Muscle layer of duodenum (tissue), 2 donors: ENCODE results near the gene MTUS2.
"Not testable (repeated sequence)": the region's sequence is repeated elsewhere in the genome, so short reads cannot be mapped to it uniquely, and the experiment has no call there.

Source experiments
- H3K27ac ChIP-seq: one replicate; pipeline ENCODE4 v1.7.0; 2013; ENCODE audit warnings: mild to moderate bottlenecking, low read length
- H3K27me3 ChIP-seq: one replicate; pipeline ENCODE4 v1.7.0; 2013; ENCODE audit warnings: low read depth, mild to moderate bottlenecking, control low read depth, low read length
- H3K36me3 ChIP-seq, 2 donors: one replicate each; pipeline ENCODE4 v1.7.0; 2013; ENCODE audit warnings: low read length in 2 of 2, control low read depth in 1 of 2, mild to moderate bottlenecking in 1 of 2; ENCODE audit not compliant: insufficient read depth in 2 of 2, control insufficient read depth in 1 of 2
- H3K4me1 ChIP-seq, 2 donors: one replicate each; pipeline ENCODE4 v1.7.0; 2013; ENCODE audit warnings: low read length in 2 of 2, mild to moderate bottlenecking in 2 of 2, control low read depth in 1 of 2, moderate library complexity in 1 of 2; ENCODE audit not compliant: insufficient read depth in 2 of 2, control insufficient read depth in 1 of 2
- H3K4me3 ChIP-seq, 2 donors: one replicate each; pipeline ENCODE4 v1.7.0; 2013; ENCODE audit warnings: low read length in 2 of 2, low read depth in 1 of 2, mild to moderate bottlenecking in 1 of 2
- H3K9me3 ChIP-seq, 2 donors: one replicate each; pipeline ENCODE4 v1.7.0; 2013; ENCODE audit warnings: low read length in 2 of 2, control low read depth in 1 of 2, mild to moderate bottlenecking in 1 of 2; ENCODE audit not compliant: control insufficient read depth in 1 of 2
- donor health status: healthy.

Gene MTUS2

GRCh38 chr13:29336356-29336755, 516.2 kb downstream of the MTUS2 start:
- H3K27me3 ChIP-seq = no peaks in the 10 kb centered on the region
- H3K4me1 ChIP-seq = no peaks in the 10 kb centered on the region
- no peaks in the 10 kb centered on the region for H3K36me3 ChIP-seq
- H3K27ac ChIP-seq = no peak overlapping the region
- no peaks in the 10 kb centered on the region for H3K9me3 ChIP-seq
- H3K4me3 ChIP-seq = no peak overlapping the region

- H3K9me3 ChIP-seq = peaks cover 0 to 2% of the 10 kb centered on the region in 2 donors
Measured at GRCh38 chr13:29339386-29340272, 519.5 kb downstream of the MTUS2 start.

GRCh38 chr13:29345860-29346582, 525.9 kb downstream of the MTUS2 start:
- H3K27me3 ChIP-seq, H3K4me1 ChIP-seq, H3K36me3 ChIP-seq, H3K4me3 ChIP-seq, H3K9me3 ChIP-seq, H3K27ac ChIP-seq: not testable (repeated sequence)

More at GRCh38 chr13:29339386-29340272, 519.5 kb downstream of the MTUS2 start:
- no peaks in the 10 kb centered on the region for H3K4me1 ChIP-seq
- H3K36me3 ChIP-seq = no peaks in the 10 kb centered on the region
- no peak overlapping the region for H3K4me3 ChIP-seq
- no peaks in the 10 kb centered on the region for H3K27me3 ChIP-seq
- no peak overlapping the region for H3K27ac ChIP-seq

- Histone ChIP-seq H3K36me3 (no peaks in the 10 kb centered on the region), H3K27me3 (no peaks in the 10 kb centered on the region), H3K9me3 (no peaks in the 10 kb centered on the region), H3K27ac (no peak overlapping the region), H3K4me1 (no peaks in the 10 kb centered on the region), H3K4me3 (no peak overlapping the region)
Measured at GRCh38 chr13:29355029-29355428, 534.9 kb downstream of the MTUS2 start.

GRCh38 chr13:29359181-29359580, 539.0 kb downstream of the MTUS2 start:
- H3K27me3 ChIP-seq = no peaks in the 10 kb centered on the region
- H3K36me3 ChIP-seq = no peaks in the 10 kb centered on the region
- H3K27ac ChIP-seq = no peak overlapping the region
- peaks cover 0 to 3% of the 10 kb centered on the region in 2 donors for H3K4me1 ChIP-seq
- H3K4me3 ChIP-seq = no peak overlapping the region
- H3K9me3 ChIP-seq = no peaks in the 10 kb centered on the region

GRCh38 chr13:29361716-29362115, 541.6 kb downstream of the MTUS2 start:
- no peak overlapping the region for H3K4me3 ChIP-seq
- no peaks in the 10 kb centered on the region for H3K27me3 ChIP-seq
- H3K36me3 ChIP-seq = no peaks in the 10 kb centered on the region
- no peak overlapping the region for H3K27ac ChIP-seq
- no peaks in the 10 kb centered on the region for H3K9me3 ChIP-seq
- peaks cover 0 to 3% of the 10 kb centered on the region in 2 donors for H3K4me1 ChIP-seq

- Histone ChIP-seq H3K36me3 (no peaks in the 10 kb centered on the region), H3K27me3 (no peaks in the 10 kb centered on the region), H3K9me3 (no peaks in the 10 kb centered on the region), H3K27ac (no peak overlapping the region), H3K4me1 (peaks cover 0 to 3% of the 10 kb centered on the region in 2 donors), H3K4me3 (no peak overlapping the region)
Measured at GRCh38 chr13:29362849-29363604, 542.9 kb downstream of the MTUS2 start.

- H3K9me3 ChIP-seq = no peaks in the 10 kb centered on the region
- no peaks in the 10 kb centered on the region for H3K4me1 ChIP-seq
- H3K4me3 ChIP-seq = no peak overlapping the region
- H3K27ac ChIP-seq = no peak overlapping the region
- H3K36me3 ChIP-seq = no peaks in the 10 kb centered on the region
- H3K27me3 ChIP-seq = no peaks in the 10 kb centered on the region
Measured at GRCh38 chr13:29369060-29369743, 549.1 kb downstream of the MTUS2 start.

GRCh38 chr13:29379281-29379680, 559.1 kb downstream of the MTUS2 start:
- H3K27me3 ChIP-seq = no peaks in the 10 kb centered on the region
- H3K9me3 ChIP-seq = peaks cover 0 to 3% of the 10 kb centered on the region in 2 donors
- H3K27ac ChIP-seq = no peak overlapping the region
- H3K36me3 ChIP-seq = no peaks in the 10 kb centered on the region
- no peaks in the 10 kb centered on the region for H3K4me1 ChIP-seq
- no peak overlapping the region for H3K4me3 ChIP-seq

- H3K27ac ChIP-seq = no peak overlapping the region
- H3K27me3 ChIP-seq = no peaks in the 10 kb centered on the region
Measured at GRCh38 chr13:29379865-29380264, 559.7 kb downstream of the MTUS2 start.

More at GRCh38 chr13:29379865-29380264, 559.7 kb downstream of the MTUS2 start:
- Histone ChIP-seq H3K9me3 (no peaks in the 10 kb centered on the region), H3K36me3 (no peaks in the 10 kb centered on the region), H3K4me3 (no peak overlapping the region), H3K4me1 (no peaks in the 10 kb centered on the region)
